NCI-H1048 (cell line): ENCODE data around the gene SMDT1.
"Not testable (repeated sequence)": the region's sequence is repeated elsewhere in the genome, so short reads cannot be mapped to it uniquely, and the experiment has no call there.

Experiments used
- DNase-seq: peaks from one replicate; lab custom pipeline; 2025; lab: John Stamatoyannopoulos, UW

SMDT1 gene

GRCh38 chr22:42070517-42071422 is 8.7 kb upstream of the SMDT1 start, which contains the start of gene NAGA:
Gene NAGA, minus strand, starts transcription at chr22:42070812. Its CDS starts 515 bp downstream, at chr22:42070297.
- peak; percentile 95 for DNase-seq

GRCh38 chr22:42071508-42071907 is 8.0 kb upstream of the SMDT1 start:
- DNase-seq: not testable (repeated sequence)

- DNase-seq: no peak
Observed at GRCh38 chr22:42072606-42073330, 6.7 kb upstream of the SMDT1 start.

- no peak for DNase-seq
Observed at GRCh38 chr22:42073621-42074041, 5.9 kb upstream of the SMDT1 start.

GRCh38 chr22:42074132-42074811 is 5.2 kb upstream of the SMDT1 start, which contains the start of gene PHETA2:
Gene PHETA2, plus strand, starts transcription at chr22:42074248. Its CDS starts 3,046 bp downstream, at chr22:42077294.
- DNase-seq: no peak

- DNase-seq: no peak
Observed at GRCh38 chr22:42074846-42075676, 4.4 kb upstream of the SMDT1 start.

- DNase-seq: no peak
Observed at GRCh38 chr22:42076764-42077485, 2.6 kb upstream of the SMDT1 start.

- no peak for DNase-seq
Observed at GRCh38 chr22:42077486-42078125, 1.9 kb upstream of the SMDT1 start.

GRCh38 chr22:42078469-42079318 is 806 bp upstream of the SMDT1 start:
- no peak for DNase-seq

GRCh38 chr22:42080287-42080686 is 787 bp downstream of the SMDT1 start:
- no peak for DNase-seq

GRCh38 chr22:42083119-42083518 is 3.6 kb downstream of the SMDT1 start:
- DNase-seq: no peak

GRCh38 chr22:42084874-42085273 is 5.4 kb downstream of the SMDT1 start:
- no peak for DNase-seq

- DNase-seq: no peak
Observed at GRCh38 chr22:42086051-42086450, 6.6 kb downstream of the SMDT1 start.

GRCh38 chr22:42090596-42091454 is 11.3 kb downstream of the SMDT1 start, which contains the start of gene NDUFA6:
Gene NDUFA6, minus strand, starts transcription at chr22:42090772. Its CDS starts 28 bp downstream, at chr22:42090744.
- DNase-seq: peak; percentile 98

- no peak for DNase-seq
Observed at GRCh38 chr22:42091455-42091782, 11.9 kb downstream of the SMDT1 start.

- DNase-seq: no peak
Observed at GRCh38 chr22:42101199-42101598, 21.7 kb downstream of the SMDT1 start.

- not testable (repeated sequence) for DNase-seq
Observed at GRCh38 chr22:42104332-42104860, 24.9 kb downstream of the SMDT1 start.

- DNase-seq: no peak
Observed at GRCh38 chr22:42108848-42109247, 29.3 kb downstream of the SMDT1 start.
